HCT116 (cell line): Measurements from ENCODE around the gene DUSP14. TPM values are rescaled to one million over a fixed set of nuclear protein-coding genes. Genes with fewer than 3 reads are reported as not detected.

Experiments used
- ATAC-seq: fragments of 200-7000 bp; cut with Tn5 transposase; 2 replicates; pipeline ENCODE4 v1.9.1; 2020; ENCODE audit warnings: mild to moderate bottlenecking, moderate library complexity
- BruUV-seq: library from RNA; stranded (reverse); fragments of 400-500 nt; replicated peaks from 2 replicates; lab custom pipeline; 2021; lab: Mats Ljungman, UMichigan
- CTCF ChIA-PET: fragments of 300-600 bp; sonication (Branson Sonifier 250); formaldehyde crosslinking; loops from one replicate; lab custom pipeline; 2021; ENCODE audit warnings: antibody characterized with exemption; lab: Charles Lee
- POLR2A ChIA-PET: fragments of 300-600, 350-600 bp; sonication (Branson Sonifier 250); formaldehyde crosslinking; loops from one replicate; lab custom pipeline; 2021; ENCODE audit warnings: antibody characterized with exemption; lab: Charles Lee
- RAD21 ChIA-PET, 2 experiments: fragments of 300-600 bp; sonication (Branson Sonifier 250); formaldehyde crosslinking; loops; one replicate each; lab custom pipeline; 2023; ENCODE audit warnings: low total read pairs in 2 of 2; ENCODE audit not compliant: uncharacterized antibody in 2 of 2, unreplicated experiment in 2 of 2, low non-redundant PET in 1 of 2; lab: Charles Lee
- DNase-seq: peaks from one replicate; pipeline ENCODE4 v3.0.0-alpha.2; 2010; ENCODE audit warnings: low read depth, low spot score
- H2AFZ ChIP-seq: fragments of 200-600 bp; shearing (Covaris generic), sonication (generic); 2 replicates; pipeline ENCODE4 v1.6.1; 2017; ENCODE audit warnings: low read depth, mixed run types, mixed read lengths, antibody characterized with exemption, low read length; ENCODE audit not compliant: poor library complexity, severe bottlenecking
- H3K27ac ChIP-seq: 2 replicates; pipeline ENCODE4 v1.5.1; 2012; ENCODE audit warnings: low read depth, low read length
- H3K27me3 ChIP-seq: fragments of 200-600 bp; sonication (generic); 2 replicates; pipeline ENCODE4 v1.6.1; 2016; ENCODE audit warnings: mixed run types, low read length, mixed read lengths; ENCODE audit not compliant: insufficient read depth
- H3K36me3 ChIP-seq, 2 experiments: fragments of 200-500 bp in 1 of 2; fragments of 200-600 bp in 1 of 2; sonication (Bioruptor generic) in 1 of 2; sonication (generic) in 1 of 2; 2 replicates each; pipeline versions ENCODE4 v1.5.1 to v1.6.1; 2014 to 2016; ENCODE audit warnings: low read length in 2 of 2, inconsistent platforms in 1 of 2, mixed read lengths in 1 of 2, mixed run types in 1 of 2; ENCODE audit not compliant: insufficient read depth in 2 of 2, control insufficient read depth in 1 of 2
- H3K4me1 ChIP-seq, 2 experiments: fragments of 200-600 bp in 1 of 2; sonication (generic) in 1 of 2; 2 replicates each; pipeline versions ENCODE4 v1.5.1 to v1.6.1; 2012 to 2017; ENCODE audit warnings: low read length in 2 of 2, inconsistent platforms in 1 of 2, mild to moderate bottlenecking in 1 of 2, mixed read lengths in 1 of 2, mixed run types in 1 of 2, moderate library complexity in 1 of 2; ENCODE audit not compliant: insufficient read depth in 2 of 2, control insufficient read depth in 1 of 2
- H3K4me2 ChIP-seq: fragments of 200-600 bp; sonication (generic); 2 replicates; pipeline ENCODE4 v1.6.1; 2017; ENCODE audit warnings: mixed run types, low read length, mixed read lengths
- H3K4me3 ChIP-seq, 2 experiments: fragments of 200-600 bp in 1 of 2; sonication (generic) in 1 of 2; replicated peaks in 1 of 2; 2 replicates each; pipeline ENCODE4 v1.5.1; 2011 to 2016; ENCODE audit warnings: low read length in 2 of 2, control low read depth in 1 of 2, low read depth in 1 of 2, mild to moderate bottlenecking in 1 of 2, mixed read lengths in 1 of 2, mixed run types in 1 of 2
- H3K79me2 ChIP-seq: fragments of 200-600 bp; sonication (generic); 2 replicates; pipeline ENCODE4 v1.6.1; 2017; ENCODE audit warnings: mild to moderate bottlenecking, mixed run types, low read length, moderate library complexity, mixed read lengths; ENCODE audit not compliant: insufficient read depth
- H3K9ac ChIP-seq: fragments of 200-600 bp; sonication (generic); 2 replicates; pipeline ENCODE4 v1.6.1; 2016; ENCODE audit warnings: low read length, mixed read lengths
- H3K9me2 ChIP-seq: fragments of 200-600 bp; sonication (generic), shearing (Covaris generic); 2 replicates; pipeline ENCODE4 v1.6.1; 2017; ENCODE audit warnings: mixed run types, mild to moderate bottlenecking, moderate library complexity; ENCODE audit not compliant: insufficient read depth
- H3K9me3 ChIP-seq, 2 experiments: fragments of 200-500 bp in 1 of 2; fragments of 200-600 bp in 1 of 2; sonication (Bioruptor generic) in 1 of 2; sonication (generic) in 1 of 2; 2 replicates each; pipeline ENCODE4 v1.6.1; 2014 to 2017; ENCODE audit warnings: low read length in 2 of 2, mixed read lengths in 2 of 2, inconsistent platforms in 1 of 2, low read depth in 1 of 2, mild to moderate bottlenecking in 1 of 2, mixed run types in 1 of 2, moderate library complexity in 1 of 2; ENCODE audit not compliant: control insufficient read depth in 1 of 2, insufficient read depth in 1 of 2
- H4K20me1 ChIP-seq: fragments of 200-600 bp; sonication (generic), shearing (Covaris generic); 2 replicates; pipeline ENCODE4 v1.6.1; 2017; ENCODE audit warnings: mixed run types, mild to moderate bottlenecking, moderate library complexity; ENCODE audit not compliant: insufficient read depth
- CBX3 ChIP-seq: IDR thresholded peaks from 2 replicates; pipeline ENCODE4 v1.6.1; 2012; ENCODE audit warnings: low read depth
- CEBPB ChIP-seq: IDR thresholded peaks from 2 replicates; pipeline ENCODE4 v1.6.1; 2012; ENCODE audit warnings: low read depth
- EGR1 ChIP-seq: IDR thresholded peaks from 2 replicates; pipeline ENCODE4 v1.6.1; 2012; ENCODE audit warnings: low read depth
- ELF1 ChIP-seq: IDR thresholded peaks from 2 replicates; pipeline ENCODE4 v1.6.1; 2012; ENCODE audit warnings: low read depth, borderline replicate concordance
- EZH2 ChIP-seq: fragments of 200-600 bp; sonication (generic); IDR thresholded peaks from 2 replicates; pipeline ENCODE4 v1.6.1; 2017; ENCODE audit warnings: antibody characterized with exemption, mixed run types
- EZH2phosphoT487 ChIP-seq: fragments of 200-600 bp; IDR thresholded peaks from 2 replicates; pipeline ENCODE4 v1.6.1; 2018; ENCODE audit warnings: antibody characterized with exemption, borderline replicate concordance
- FOSL1 ChIP-seq: IDR thresholded peaks from 2 replicates; pipeline ENCODE4 v1.6.1; 2012; ENCODE audit warnings: low read depth
- POLR2A ChIP-seq: IDR thresholded peaks from 2 replicates; pipeline ENCODE4 v1.7.0; 2011; ENCODE audit warnings: borderline replicate concordance; ENCODE audit not compliant: insufficient read depth, insufficient read length; ENCODE audit errors: extremely low read depth
- POLR2AphosphoS5 ChIP-seq: IDR thresholded peaks from 2 replicates; pipeline ENCODE4 v1.6.1; 2011; ENCODE audit warnings: mild to moderate bottlenecking, low read depth, low read length, moderate library complexity
- RAD21 ChIP-seq: IDR thresholded peaks from 2 replicates; pipeline ENCODE4 v1.6.1; 2012; ENCODE audit warnings: low read depth, mild to moderate bottlenecking
- SIN3A ChIP-seq: IDR thresholded peaks from 2 replicates; pipeline ENCODE4 v1.6.1; 2012; ENCODE audit warnings: low read depth
- SP1 ChIP-seq: IDR thresholded peaks from 2 replicates; pipeline ENCODE4 v1.6.1; 2012; ENCODE audit warnings: low read depth
- YY1 ChIP-seq: IDR thresholded peaks from 2 replicates; pipeline ENCODE4 v1.6.1; 2011; ENCODE audit warnings: low read length, low read depth, moderate library complexity, mild to moderate bottlenecking; ENCODE audit not compliant: insufficient replicate concordance; ENCODE audit errors: extremely low read depth
- ZFX ChIP-seq: fragments of 450-650 bp; IDR thresholded peaks from 2 replicates; pipeline ENCODE4 v1.6.1; 2017
- ZNF274 ChIP-seq: fragments of 200-500 bp; sonication (Bioruptor generic); IDR thresholded peaks from 2 replicates; pipeline ENCODE4 v1.6.1; 2014; ENCODE audit warnings: mild to moderate bottlenecking, low read depth, low read length, inconsistent platforms
- intact Hi-C: fragments of 100-400 bp; cut with micrococcal nuclease; formaldehyde crosslinking; loops from 2 replicates; pipeline ENCODE4 v1.10.0; 2022
- total RNA-seq: library from RNA; stranded (reverse); gene quantifications from one replicate; pipeline ENCODE4 v1.2.1, GENCODE V29; 2021; ENCODE audit not compliant: unreplicated experiment
- TF ChIP-seq, protein P1 (sequence below): IDR thresholded peaks from 2 replicates; pipeline ENCODE4 v1.6.1; 2011; ENCODE audit warnings: mild to moderate bottlenecking, low read length, moderate library complexity; ENCODE audit not compliant: insufficient replicate concordance; ENCODE audit errors: extremely low read depth
- TF ChIP-seq, protein P2 (sequence below): IDR thresholded peaks from 2 replicates; pipeline ENCODE4 v1.6.1; 2012
- TF ChIP-seq, protein P3 (sequence below), 3 experiments: fragments of 200-600 bp in 1 of 3; sonication (generic) in 1 of 3; IDR thresholded peaks in 2 of 3; conservative IDR thresholded peaks in 1 of 3; 2 replicates each; pipeline ENCODE4 v1.5.1; 2012 to 2017; ENCODE audit warnings: low read depth in 2 of 3, low read length in 2 of 3, antibody characterized with exemption in 1 of 3, borderline replicate concordance in 1 of 3, control low read depth in 1 of 3, mild to moderate bottlenecking in 1 of 3, mixed read lengths in 1 of 3, mixed run types in 1 of 3, moderate library complexity in 1 of 3; ENCODE audit not compliant: insufficient read depth in 1 of 3

Gene DUSP14
- total RNA-seq, 1 experiment from 2014 or later: 27.6 TPM

DNA sequence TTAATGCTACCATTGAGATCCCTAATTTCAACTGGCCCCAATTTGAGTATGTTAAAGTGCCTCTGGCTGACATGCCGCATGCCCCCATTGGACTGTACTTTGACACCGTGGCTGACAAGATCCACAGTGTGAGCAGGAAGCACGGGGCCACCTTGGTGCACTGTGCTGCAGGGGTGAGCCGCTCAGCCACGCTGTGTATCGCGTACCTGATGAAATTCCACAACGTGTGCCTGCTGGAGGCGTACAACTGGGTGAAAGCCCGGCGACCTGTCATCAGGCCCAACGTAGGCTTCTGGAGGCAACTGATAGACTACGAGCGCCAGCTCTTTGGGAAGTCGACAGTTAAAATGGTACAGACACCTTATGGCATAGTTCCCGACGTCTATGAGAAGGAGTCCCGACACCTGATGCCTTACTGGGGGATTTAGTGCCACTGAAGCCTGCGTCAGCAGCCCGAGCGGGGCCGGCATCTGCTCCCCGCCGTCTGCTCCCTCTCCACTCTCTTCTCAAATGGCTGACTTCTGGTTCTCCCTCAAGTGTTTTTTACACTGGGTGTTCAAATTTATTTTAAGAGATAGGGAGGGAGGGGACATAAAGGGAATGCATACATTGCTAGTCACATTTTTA, 22.9 kb downstream of the DUSP14 start:
- Histone ChIP-seq H3K9me2 (no peaks in the 10 kb centered on the region), H2AFZ (no peak overlapping the region), H3K27me3 (no peaks in the 10 kb centered on the region), H3K4me2 (no peak overlapping the region), H3K36me3 (peaks cover 6% of the 10 kb centered on the region in 2 experiments; a peak in 2 of 4 replicates), H3K9ac (no peak overlapping the region), H3K4me1 (no peaks in the 10 kb centered on the region), H3K27ac (no peak overlapping the region), H3K9me3 (no peaks in the 10 kb centered on the region), H3K79me2 (peaks cover 30% of the 10 kb centered on the region), H3K4me3 (no peak overlapping the region), H4K20me1 (no peaks in the 10 kb centered on the region)
- ATAC-seq (no peak), DNase-seq (no peak)
- intact Hi-C loops: no loop called here
- BruUV-seq: no TSS peak
- RAD21 ChIA-PET: no interaction called here
- POLR2A ChIA-PET: no interaction called here
- TF ChIP-seq RAD21 (no peak), SIN3A (no peak), EZH2phosphoT487 (no peak), SP1 (no peak), ZFX (no peak), POLR2A (no peak), EZH2 (no peak), ELF1 (no peak), FOSL1 (no peak), POLR2AphosphoS5 (no peak), EGR1 (no peak), CBX3 (no peak), CEBPB (no peak), YY1 (no peak), ZNF274 (no peak)
- TF ChIP-seq, protein P1, sequence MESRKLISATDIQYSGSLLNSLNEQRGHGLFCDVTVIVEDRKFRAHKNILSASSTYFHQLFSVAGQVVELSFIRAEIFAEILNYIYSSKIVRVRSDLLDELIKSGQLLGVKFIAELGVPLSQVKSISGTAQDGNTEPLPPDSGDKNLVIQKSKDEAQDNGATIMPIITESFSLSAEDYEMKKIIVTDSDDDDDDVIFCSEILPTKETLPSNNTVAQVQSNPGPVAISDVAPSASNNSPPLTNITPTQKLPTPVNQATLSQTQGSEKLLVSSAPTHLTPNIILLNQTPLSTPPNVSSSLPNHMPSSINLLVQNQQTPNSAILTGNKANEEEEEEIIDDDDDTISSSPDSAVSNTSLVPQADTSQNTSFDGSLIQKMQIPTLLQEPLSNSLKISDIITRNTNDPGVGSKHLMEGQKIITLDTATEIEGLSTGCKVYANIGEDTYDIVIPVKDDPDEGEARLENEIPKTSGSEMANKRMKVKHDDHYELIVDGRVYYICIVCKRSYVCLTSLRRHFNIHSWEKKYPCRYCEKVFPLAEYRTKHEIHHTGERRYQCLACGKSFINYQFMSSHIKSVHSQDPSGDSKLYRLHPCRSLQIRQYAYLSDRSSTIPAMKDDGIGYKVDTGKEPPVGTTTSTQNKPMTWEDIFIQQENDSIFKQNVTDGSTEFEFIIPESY: no peak
- TF ChIP-seq, protein P2, sequence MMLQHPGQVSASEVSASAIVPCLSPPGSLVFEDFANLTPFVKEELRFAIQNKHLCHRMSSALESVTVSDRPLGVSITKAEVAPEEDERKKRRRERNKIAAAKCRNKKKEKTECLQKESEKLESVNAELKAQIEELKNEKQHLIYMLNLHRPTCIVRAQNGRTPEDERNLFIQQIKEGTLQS: no peak
- TF ChIP-seq, protein P3, sequence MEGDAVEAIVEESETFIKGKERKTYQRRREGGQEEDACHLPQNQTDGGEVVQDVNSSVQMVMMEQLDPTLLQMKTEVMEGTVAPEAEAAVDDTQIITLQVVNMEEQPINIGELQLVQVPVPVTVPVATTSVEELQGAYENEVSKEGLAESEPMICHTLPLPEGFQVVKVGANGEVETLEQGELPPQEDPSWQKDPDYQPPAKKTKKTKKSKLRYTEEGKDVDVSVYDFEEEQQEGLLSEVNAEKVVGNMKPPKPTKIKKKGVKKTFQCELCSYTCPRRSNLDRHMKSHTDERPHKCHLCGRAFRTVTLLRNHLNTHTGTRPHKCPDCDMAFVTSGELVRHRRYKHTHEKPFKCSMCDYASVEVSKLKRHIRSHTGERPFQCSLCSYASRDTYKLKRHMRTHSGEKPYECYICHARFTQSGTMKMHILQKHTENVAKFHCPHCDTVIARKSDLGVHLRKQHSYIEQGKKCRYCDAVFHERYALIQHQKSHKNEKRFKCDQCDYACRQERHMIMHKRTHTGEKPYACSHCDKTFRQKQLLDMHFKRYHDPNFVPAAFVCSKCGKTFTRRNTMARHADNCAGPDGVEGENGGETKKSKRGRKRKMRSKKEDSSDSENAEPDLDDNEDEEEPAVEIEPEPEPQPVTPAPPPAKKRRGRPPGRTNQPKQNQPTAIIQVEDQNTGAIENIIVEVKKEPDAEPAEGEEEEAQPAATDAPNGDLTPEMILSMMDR (IDR thresholded peaks at IDR 0.05 in 2 of 3, conservative IDR thresholded peaks at IDR 0.05 in 1 of 3; ENCODE audit: borderline replicate concordance in 1 of 3, insufficient read depth in 1 of 3, low read depth in 2 of 3, low read length in 2 of 3): no peak
- CTCF ChIA-PET: no interaction called here
